Measurements from ENCODE around the gene SFMBT2. TPM values are rescaled to one million over a fixed set of nuclear protein-coding genes. Genes with fewer than 3 reads are reported as not detected.

The SFMBT2 gene
- total RNA-seq, 1 experiment from 2014 or later: not detected

GRCh38 chr10:7423521-7423920 lies 12.7 kb upstream of the SFMBT2 start:
- Mint-ChIP-seq H3K4me1 (ENCODE audit: low read depth, unreplicated experiment) (no peaks in the 10 kb centered on the region), H3K27me3 (ENCODE audit: insufficient read depth, unreplicated experiment) (peaks cover 24% of the 10 kb centered on the region), H3K27ac (ENCODE audit: unreplicated experiment) (no peak overlapping the region), H3K4me3 (ENCODE audit: unreplicated experiment) (no peak overlapping the region), H3K9me3 (ENCODE audit: unreplicated experiment) (no peaks in the 10 kb centered on the region), H3K36me3 (ENCODE audit: insufficient read depth, unreplicated experiment) (no peaks in the 10 kb centered on the region)
- intact Hi-C loops (cut with micrococcal nuclease; ENCODE audit: unreplicated experiment): no loop called here
- H3K36me3 ChIP-seq (ENCODE audit: control insufficient read depth, insufficient read depth, low read length): no peaks in the 10 kb centered on the region
- no peaks in the 10 kb centered on the region for H3K4me1 ChIP-seq
- DNase-seq: no peak
- H3K27me3 ChIP-seq (replicated peaks; ENCODE audit: control insufficient read depth, insufficient read depth, low read length): no peaks in the 10 kb centered on the region; the same call in 1 of the 2 replicates
- BruUV-seq (replicated peaks): no TSS peak
- ChIA-PET POLR2A (no interaction called here), CTCF (no interaction called here)
- no peak overlapping the region for H3K4me3 ChIP-seq (ENCODE audit: low read depth, low read length)
- no peaks in the 10 kb centered on the region for H3K9me3 ChIP-seq
- no peak for TF ChIP-seq CTCF (IDR thresholded peaks at IDR 0.05; ENCODE audit: insufficient read depth in 1 of 2, low read depth in 1 of 2, low read length in 1 of 2, severe bottlenecking in 1 of 2, unreplicated experiment in 1 of 2)

DNA sequence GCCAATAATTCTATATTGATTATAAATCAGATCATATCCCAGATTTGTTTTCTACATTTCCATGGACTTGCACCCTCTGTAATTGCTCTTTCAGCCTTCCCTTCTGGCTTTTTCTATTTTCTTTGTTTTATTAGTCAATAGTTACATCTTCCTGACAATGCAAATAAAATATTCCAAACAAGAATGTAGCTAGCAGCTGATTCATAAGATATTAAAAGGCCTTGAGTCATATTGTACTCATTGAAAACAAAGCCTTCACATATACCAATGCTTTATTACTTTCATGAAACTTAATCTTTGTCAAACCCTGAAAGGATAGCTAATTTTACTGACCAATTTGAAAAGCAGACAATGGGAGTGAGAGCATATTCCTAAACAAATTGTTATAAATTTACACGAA lies 10.7 kb upstream of the SFMBT2 start:
- TF ChIP-seq CTCF (IDR thresholded peaks at IDR 0.05; ENCODE audit: insufficient read depth in 1 of 2, low read depth in 1 of 2, low read length in 1 of 2, severe bottlenecking in 1 of 2, unreplicated experiment in 1 of 2): no peak
- no peak overlapping the region for H3K4me3 ChIP-seq (ENCODE audit: low read depth, low read length)
- BruUV-seq (replicated peaks): no TSS peak
- no peaks in the 10 kb centered on the region for H3K4me1 Mint-ChIP-seq (ENCODE audit: low read depth, unreplicated experiment)
- H3K9me3 Mint-ChIP-seq (ENCODE audit: unreplicated experiment): no peaks in the 10 kb centered on the region
- no peaks in the 10 kb centered on the region for H3K9me3 ChIP-seq
- ChIA-PET CTCF (no interaction called here), POLR2A (no interaction called here)
- H3K36me3 ChIP-seq (ENCODE audit: control insufficient read depth, insufficient read depth, low read length): no peaks in the 10 kb centered on the region
- no peak overlapping the region for H3K4me3 Mint-ChIP-seq (ENCODE audit: unreplicated experiment)
- H3K4me1 ChIP-seq: no peaks in the 10 kb centered on the region
- intact Hi-C loops (cut with micrococcal nuclease; ENCODE audit: unreplicated experiment): no loop called here
- H3K27me3 ChIP-seq (replicated peaks; ENCODE audit: control insufficient read depth, insufficient read depth, low read length): no peaks in the 10 kb centered on the region; the same call in 1 of the 2 replicates
- peaks cover 24% of the 10 kb centered on the region for H3K27me3 Mint-ChIP-seq (ENCODE audit: insufficient read depth, unreplicated experiment)
- H3K36me3 Mint-ChIP-seq (ENCODE audit: insufficient read depth, unreplicated experiment): no peaks in the 10 kb centered on the region
- no peak for DNase-seq
- H3K27ac Mint-ChIP-seq (ENCODE audit: unreplicated experiment): no peak overlapping the region

DNA sequence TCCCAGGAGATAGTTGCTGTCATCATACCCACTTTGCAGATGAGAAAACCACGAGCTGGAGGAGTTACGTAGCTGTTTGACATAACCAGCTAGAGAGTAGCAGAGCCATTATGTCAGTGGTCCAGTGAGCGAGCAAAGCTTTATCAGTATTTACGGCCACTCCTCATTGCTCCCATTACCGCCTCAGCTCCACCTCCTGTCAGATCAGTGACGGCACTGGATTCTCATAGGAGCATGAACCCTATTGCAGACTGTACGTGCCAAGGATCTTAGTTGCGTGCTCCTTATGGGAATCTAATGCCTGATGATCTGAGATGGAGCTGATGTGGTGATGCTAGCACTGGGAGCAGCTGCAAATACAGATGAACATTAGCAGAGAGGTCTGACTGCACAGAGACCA lies 9.2 kb upstream of the SFMBT2 start:
- TF ChIP-seq CTCF (IDR thresholded peaks at IDR 0.05; ENCODE audit: insufficient read depth in 1 of 2, low read depth in 1 of 2, low read length in 1 of 2, severe bottlenecking in 1 of 2, unreplicated experiment in 1 of 2): no peak
- Histone ChIP-seq H3K4me3 (ENCODE audit: low read depth, low read length) (no peak overlapping the region), H3K36me3 (ENCODE audit: control insufficient read depth, insufficient read depth, low read length) (no peaks in the 10 kb centered on the region), H3K9me3 (no peaks in the 10 kb centered on the region), H3K27me3 (replicated peaks; ENCODE audit: control insufficient read depth, insufficient read depth, low read length) (no peaks in the 10 kb centered on the region; the same call in 1 of the 2 replicates), H3K4me1 (no peaks in the 10 kb centered on the region)
- no peaks in the 10 kb centered on the region for H3K36me3 Mint-ChIP-seq (ENCODE audit: insufficient read depth, unreplicated experiment)
- no TSS peak for BruUV-seq (replicated peaks)
- peaks cover 20% of the 10 kb centered on the region for H3K27me3 Mint-ChIP-seq (ENCODE audit: insufficient read depth, unreplicated experiment)
- no peaks in the 10 kb centered on the region for H3K4me1 Mint-ChIP-seq (ENCODE audit: low read depth, unreplicated experiment)
- ChIA-PET POLR2A (no interaction called here), CTCF (interaction anchor here (1.5 kb wide), 1 partner anchor 500 kb away, joined by 4 read pairs; no protein-coding TSS in a partner anchor)
- H3K9me3 Mint-ChIP-seq (ENCODE audit: unreplicated experiment): no peaks in the 10 kb centered on the region
- H3K4me3 Mint-ChIP-seq (ENCODE audit: unreplicated experiment): no peak overlapping the region
- H3K27ac Mint-ChIP-seq (ENCODE audit: unreplicated experiment): no peak overlapping the region
- DNase-seq: no peak
- intact Hi-C loops (cut with micrococcal nuclease; ENCODE audit: unreplicated experiment): no loop called here

All from Caco-2 (cell line).